ENCODE results near the gene KCNMA1. TPM values are rescaled to one million over a fixed set of nuclear protein-coding genes. Genes with fewer than 3 reads are reported as not detected.

KCNMA1 gene
- total and polyA plus RNA-seq, 9 of the 15 experiments (the other 6 are each of a cell fraction or from before 2014, with no cell fraction given), result 0.01 to 0.95 (median 0.15) TPM; not detected in 4

DNA sequence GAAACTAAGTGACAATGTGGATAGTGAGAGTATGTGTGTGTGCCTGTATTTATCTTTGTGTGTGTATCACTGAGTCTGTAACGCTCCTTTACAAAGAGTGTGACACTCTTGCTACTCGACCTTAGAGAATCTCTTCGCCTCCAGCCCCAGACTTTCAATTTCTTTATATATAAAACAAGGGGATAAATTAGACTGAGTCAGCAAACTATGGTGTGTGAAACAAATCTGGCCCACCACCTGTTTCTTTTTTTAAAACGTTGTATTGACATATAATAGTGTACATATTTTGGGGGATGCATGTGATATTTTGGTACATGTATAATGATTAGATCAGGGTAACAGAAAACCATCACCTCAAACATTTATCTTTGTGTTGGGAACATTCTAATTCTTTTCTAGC lies 240.5 kb downstream of the KCNMA1 start:
- DNase-seq (ENCODE audit: extremely low read depth in 1 of 4, low spot score in 3 of 4) (no peak), FAIRE-seq (no peak)
- no peaks in the 10 kb centered on the region for H3K79me2 ChIP-seq (ENCODE audit: control insufficient read depth, insufficient read depth, low read length)

DNA sequence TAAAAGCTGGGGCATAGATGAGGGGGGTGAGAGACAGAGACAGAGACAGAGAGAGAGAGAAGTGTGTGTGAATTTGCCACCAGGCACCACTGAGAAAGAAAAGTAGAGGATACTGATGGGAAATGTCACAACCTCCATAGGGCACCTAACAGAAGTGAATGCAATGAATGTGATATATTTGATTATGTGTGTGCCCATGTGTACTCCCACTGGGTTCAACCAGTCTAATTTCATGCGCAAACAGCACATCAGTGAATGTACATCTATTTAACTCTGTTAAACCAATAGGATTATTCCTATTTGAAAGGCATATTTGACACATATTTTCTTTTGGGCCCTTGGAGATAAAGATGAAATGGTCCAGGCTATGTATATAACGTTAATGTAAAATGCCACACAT lies 241.3 kb downstream of the KCNMA1 start:
- H3K9me3 ChIP-seq (replicated peaks; ENCODE audit: control insufficient read depth, insufficient read depth, low read depth, low read length), result no peaks in the 10 kb centered on the region
- WGBS (ENCODE audit: insufficient coverage, low coverage, missing lambda C conversion rate), result 3% methylated on average over 2 of the region's 2 CpGs
- H3K79me2 ChIP-seq (ENCODE audit: control insufficient read depth, insufficient read depth, low read length), result no peaks in the 10 kb centered on the region
- no peak overlapping the region for H2AFZ ChIP-seq (ENCODE audit: low read depth, low read length)
- FAIRE-seq (no peak), DNase-seq (ENCODE audit: extremely low read depth in 1 of 4, low spot score in 3 of 4) (no peak), ATAC-seq (no peak)
- POLR2A ChIA-PET, result interaction anchor here (0.6 kb wide), 1 partner anchor 266 kb away, joined by 3 read pairs; no protein-coding TSS in a partner anchor
- intact Hi-C loops (cut with micrococcal nuclease) (no loop called here), in situ Hi-C loops (cut with MboI) (loop anchor here (25.0 kb wide), 1 partner anchor 241 kb away; the partner anchor contains the start of gene KCNMA1)
- no peak overlapping the region for H3K4me3 ChIP-seq
- H3K27me3 ChIP-seq (ENCODE audit: control insufficient read depth in 2 of 2, insufficient read depth in 2 of 2, low read length in 2 of 2), result peaks cover 0 to 4% of the 10 kb centered on the region in 2 experiments; a peak in 1 of 5 replicates
- H4K20me1 ChIP-seq (replicated peaks; ENCODE audit: control insufficient read depth, insufficient read depth, low read length), result no peaks in the 10 kb centered on the region
- H3K9me1 ChIP-seq (ENCODE audit: control insufficient read depth, insufficient read depth, low read length), result no peaks in the 10 kb centered on the region
- no peak for TF ChIP-seq ZNF408 (CRISPR knock-in tag; IDR thresholded peaks at IDR 0.05; ENCODE audit: low read depth)
- TF ChIP-seq RBFOX2 (IDR thresholded peaks at IDR 0.05; ENCODE audit: low read depth, low read length), result no peak
- no peak for TF ChIP-seq HIVEP1 (CRISPR knock-in tag; IDR thresholded peaks at IDR 0.05)
- TF ChIP-seq SRSF3 (IDR thresholded peaks at IDR 0.05; ENCODE audit: insufficient read depth, low read length), result no peak
- TF ChIP-seq LEF1 (IDR thresholded peaks at IDR 0.05), result no peak
- H3K9ac ChIP-seq (ENCODE audit: insufficient read depth in 1 of 2, low read depth in 2 of 2, low read length in 2 of 2), result no peak overlapping the region
- no peak overlapping the region for H3K4me2 ChIP-seq (ENCODE audit: insufficient read depth, low read length)
- no peak overlapping the region for H3K27ac ChIP-seq (ENCODE audit: extremely low read depth, low read depth, low read length)
- H3K36me3 ChIP-seq (ENCODE audit: control insufficient read depth, insufficient read depth, low read length), result no peaks in the 10 kb centered on the region
- CTCF ChIA-PET (ENCODE audit: low intra/inter-chr PET ratio), result no interaction called here
- BruUV-seq (replicated peaks), result no TSS peak
- no peaks in the 10 kb centered on the region for H3K4me1 ChIP-seq (replicated peaks in 1 of 2; ENCODE audit: control insufficient read depth in 2 of 2, insufficient read depth in 2 of 2, low read length in 2 of 2)

More for the DNA sequence above, 240.5 kb downstream of the KCNMA1 start:
- intact Hi-C loops (cut with micrococcal nuclease) (no loop called here), in situ Hi-C loops (cut with MboI) (loop anchor here (25.0 kb wide), 1 partner anchor 240 kb away; the partner anchor contains the start of gene KCNMA1)
- Histone ChIP-seq H3K27ac (ENCODE audit: extremely low read depth, low read depth, low read length) (no peak overlapping the region), H3K9me1 (ENCODE audit: control insufficient read depth, insufficient read depth, low read length) (no peaks in the 10 kb centered on the region), H3K4me2 (ENCODE audit: insufficient read depth, low read length) (no peak overlapping the region), H4K20me1 (replicated peaks; ENCODE audit: control insufficient read depth, insufficient read depth, low read length) (no peaks in the 10 kb centered on the region), H2AFZ (ENCODE audit: low read depth, low read length) (no peak overlapping the region), H3K9ac (ENCODE audit: insufficient read depth in 1 of 2, low read depth in 2 of 2, low read length in 2 of 2) (no peak overlapping the region), H3K36me3 (ENCODE audit: control insufficient read depth, insufficient read depth, low read length) (no peaks in the 10 kb centered on the region), H3K4me3 (no peak overlapping the region), H3K27me3 (ENCODE audit: control insufficient read depth in 2 of 2, insufficient read depth in 2 of 2, low read length in 2 of 2) (peaks cover 0 to 4% of the 10 kb centered on the region in 2 experiments; a peak in 1 of 5 replicates), H3K4me1 (replicated peaks in 1 of 2; ENCODE audit: control insufficient read depth in 2 of 2, insufficient read depth in 2 of 2, low read length in 2 of 2) (no peaks in the 10 kb centered on the region), H3K9me3 (replicated peaks; ENCODE audit: control insufficient read depth, insufficient read depth, low read depth, low read length) (no peaks in the 10 kb centered on the region)
- no peak for ATAC-seq
- no TSS peak for BruUV-seq (replicated peaks)
- ChIA-PET CTCF (ENCODE audit: low intra/inter-chr PET ratio) (interaction anchor here (0.6 kb wide), 1 partner anchor 127 kb away, joined by 4 read pairs; no protein-coding TSS in a partner anchor), POLR2A (interaction anchor here (0.6 kb wide), 1 partner anchor 247 kb away, joined by 3 read pairs; no protein-coding TSS in a partner anchor)
- 0% methylated on average over 4 of the region's 4 CpGs for WGBS (ENCODE audit: insufficient coverage, low coverage, missing lambda C conversion rate)
- peak; percentile 55; the same call in 1 of the 2 replicates for TF ChIP-seq MAFF (IDR thresholded peaks at IDR 0.05; ENCODE audit: low read length)
- TF ChIP-seq CCNT2 (IDR thresholded peaks at IDR 0.05; ENCODE audit: borderline replicate concordance, extremely low read depth, insufficient read length, low read depth, low read length), result no peak
- peak; percentile 42; the same call in 1 of the 2 replicates for TF ChIP-seq MAFG (tag; conservative IDR thresholded peaks at IDR 0.05)
- peak; percentile 49; the same call in 1 of the 2 replicates for TF ChIP-seq C11orf30 (IDR thresholded peaks at IDR 0.05; ENCODE audit: low read depth)
- TF ChIP-seq MAFK (IDR thresholded peaks at IDR 0.05; ENCODE audit: low read length), result peak; percentile 32; the same call in 1 of the 2 replicates
- peak; percentile 60 for TF ChIP-seq ZNF316 (IDR thresholded peaks at IDR 0.05)
- TF ChIP-seq MCM2 (IDR thresholded peaks at IDR 0.05; ENCODE audit: low read depth), result no peak
